Pancreas (tissue), 10 donors: ENCODE results near the gene FAM111A. TPM values are rescaled to one million over a fixed set of nuclear protein-coding genes. Genes with fewer than 3 reads are reported as not detected.

Experiments used
- ATAC-seq, 4 donors: fragments of 200-7000 bp; cut with Tn5 transposase; one replicate each; pipeline versions ENCODE4 v1.8.0 to v1.9.1; 2020; ENCODE audit warnings: mild to moderate bottlenecking in 4 of 4, moderate library complexity in 4 of 4
- DNase-seq, 6 donors: peaks; one replicate each; pipeline ENCODE4 v3.0.0-alpha.2; 2020
- FAIRE-seq: peaks from 2 replicates; lab custom pipeline; 2012; peaks lifted over from hg19 to GRCh38; lab: Jason Lieb, UNC
- H3K27ac ChIP-seq, 4 donors: fragments of 200-600 bp; sonication (generic); 1 replicate in 3 of 4; 2 replicates in 1 of 4; pipeline versions ENCODE4 v1.5.0 to v1.8.0; 2020
- H3K27me3 ChIP-seq, 4 donors: fragments of 200-600 bp; one replicate each; pipeline ENCODE4 v1.8.0; 2021
- H3K36me3 ChIP-seq, 3 donors: fragments of 200-600 bp; sonication (generic) in 1 of 3; one replicate each; pipeline versions ENCODE4 v1.5.0 to v1.8.0; 2020 to 2021
- H3K4me1 ChIP-seq, 3 donors: fragments of 200-600 bp; one replicate each; pipeline ENCODE4 v1.8.0; 2021
- H3K4me3 ChIP-seq, 4 donors: fragments of 200-600 bp; sonication (generic) in 2 of 4; one replicate each; pipeline versions ENCODE4 v1.5.0 to v1.8.0; 2020 to 2021
- H3K9me3 ChIP-seq, 4 donors: fragments of 200-600 bp; one replicate each; pipeline ENCODE4 v1.8.0; 2021
- WGBS, 2 donors: extraction: QIAGEN DNeasy Blood & Tissue Kit; methylation state at CpG; one replicate each; pipeline ENCODE4 v1.1.7; 2013; 5-methylcytosine and 5-hydroxymethylcytosine counted together
- intact Hi-C, 3 donors: fragments of 100-400 bp; cut with DNase I; formaldehyde crosslinking; loops; one replicate each; pipeline versions ENCODE4 v1.11.1 to v1.14.2; 2022
- polyA plus RNA-seq, 2 donors: library from polyadenylated mRNA; stranded (reverse); fragments of 200-250 nt; gene quantifications; one replicate each; pipeline ENCODE4 v1.2.3, GENCODE V29; 2013
- total RNA-seq, 6 donors: library from RNA; stranded (reverse); fragmentation: NEBNext Ultra II Directional in 4 of 6; extraction: Animal tissue kit (Norgen Biotek cat#: 25700) in 4 of 6; gene quantifications; one replicate each; pipeline versions ENCODE4 v1.2.1 to v1.2.4, GENCODE V29; 2021 to 2023
- TF ChIP-seq, protein P1 (sequence below), 4 donors: fragments of 200-600 bp; sonication (generic) in 3 of 4; IDR thresholded peaks; one replicate each; pipeline versions ENCODE4 v1.5.0 to v1.8.0; 2021; ENCODE audit warnings: antibody characterized with exemption in 4 of 4
- donor health status: healthy with polysubstance abuse.
- donor health status: DM: no; HTN: no; CAD: no; lungs with moderate emphysema.
- donor health status: DM: no; HTN: no; CAD: no.
- donor health status: control.
- donor health status: control.
- donor health status: Bipolar disorder and iron deficiency.
- donor health status: DM: yes; HTN: yes; CAD: no.
- donor health status: DM: no; HTN: no; CAD: no.
- donor health status: DM: no; HTN: no; CAD: no.
- donor health status: DM: yes; HTN: yes; CAD: no.

The FAM111A gene
- total and polyA plus RNA-seq, 8 donors: 3.9 to 25.1 (median 9.9) TPM

DNA sequence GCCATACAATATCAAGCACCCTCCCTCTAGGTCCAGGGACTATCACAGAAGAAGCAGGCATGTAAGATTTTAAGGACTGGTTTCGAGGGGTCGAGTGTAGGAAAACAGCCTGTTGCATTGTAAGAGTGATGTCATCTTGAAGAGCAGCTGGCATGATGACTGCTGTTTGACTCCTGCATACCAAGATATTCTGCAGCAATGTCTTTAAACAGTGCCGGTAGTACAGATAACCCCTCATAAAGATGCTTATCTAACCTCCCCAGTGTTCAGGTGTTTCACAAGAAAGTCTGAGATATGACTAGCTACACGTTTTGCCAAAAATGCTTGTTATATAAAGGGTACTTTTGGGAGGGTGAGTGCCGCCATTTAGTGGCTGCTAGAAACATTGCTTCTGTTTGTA lies 12.0 kb downstream of the FAM111A start:
- H3K4me3 ChIP-seq: no peak overlapping the region
- peaks cover 0 to 7% (median 0%) of the 10 kb centered on the region in 3 donors for H3K36me3 ChIP-seq
- H3K27ac ChIP-seq: no peak overlapping the region
- H3K9me3 ChIP-seq: no peaks in the 10 kb centered on the region
- H3K4me1 ChIP-seq: no peaks in the 10 kb centered on the region
- ATAC-seq (no peak), FAIRE-seq (no peak), DNase-seq (no peak)
- no peaks in the 10 kb centered on the region for H3K27me3 ChIP-seq
- intact Hi-C loops: no loop called here
- TF ChIP-seq, protein P1, sequence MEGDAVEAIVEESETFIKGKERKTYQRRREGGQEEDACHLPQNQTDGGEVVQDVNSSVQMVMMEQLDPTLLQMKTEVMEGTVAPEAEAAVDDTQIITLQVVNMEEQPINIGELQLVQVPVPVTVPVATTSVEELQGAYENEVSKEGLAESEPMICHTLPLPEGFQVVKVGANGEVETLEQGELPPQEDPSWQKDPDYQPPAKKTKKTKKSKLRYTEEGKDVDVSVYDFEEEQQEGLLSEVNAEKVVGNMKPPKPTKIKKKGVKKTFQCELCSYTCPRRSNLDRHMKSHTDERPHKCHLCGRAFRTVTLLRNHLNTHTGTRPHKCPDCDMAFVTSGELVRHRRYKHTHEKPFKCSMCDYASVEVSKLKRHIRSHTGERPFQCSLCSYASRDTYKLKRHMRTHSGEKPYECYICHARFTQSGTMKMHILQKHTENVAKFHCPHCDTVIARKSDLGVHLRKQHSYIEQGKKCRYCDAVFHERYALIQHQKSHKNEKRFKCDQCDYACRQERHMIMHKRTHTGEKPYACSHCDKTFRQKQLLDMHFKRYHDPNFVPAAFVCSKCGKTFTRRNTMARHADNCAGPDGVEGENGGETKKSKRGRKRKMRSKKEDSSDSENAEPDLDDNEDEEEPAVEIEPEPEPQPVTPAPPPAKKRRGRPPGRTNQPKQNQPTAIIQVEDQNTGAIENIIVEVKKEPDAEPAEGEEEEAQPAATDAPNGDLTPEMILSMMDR (IDR thresholded peaks at IDR 0.05): no peak
- 74 to 86% methylated on average over 5 of the region's 5 CpGs for WGBS, 2 donors

DNA sequence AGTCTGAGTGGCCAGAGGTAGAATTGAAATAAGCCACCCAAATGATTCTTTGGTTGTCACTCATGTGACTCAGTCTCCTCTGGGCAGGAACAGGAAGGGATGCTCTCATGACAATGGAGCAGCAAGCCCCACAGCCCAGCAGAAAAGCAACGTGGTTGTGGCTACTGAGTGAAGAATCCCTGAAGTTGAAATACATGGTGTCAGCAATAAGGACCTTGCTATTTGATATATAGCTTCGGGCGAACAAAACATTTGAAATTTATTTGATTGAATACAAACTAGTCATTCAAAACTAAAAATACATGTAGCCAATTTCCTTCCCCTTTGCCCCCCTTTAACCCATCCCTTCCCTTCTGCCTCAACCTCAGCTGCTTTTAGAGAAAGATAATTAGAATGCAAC lies 14.8 kb downstream of the FAM111A start:
- no peaks in the 10 kb centered on the region for H3K4me1 ChIP-seq
- H3K36me3 ChIP-seq: no peaks in the 10 kb centered on the region
- FAIRE-seq (no peak), DNase-seq (no peak), ATAC-seq (no peak)
- WGBS, 2 donors: 56 to 70% methylated on average over 3 of the region's 3 CpGs
- TF ChIP-seq, protein P1 (IDR thresholded peaks at IDR 0.05): no peak
- no peak overlapping the region for H3K4me3 ChIP-seq
- H3K9me3 ChIP-seq: no peaks in the 10 kb centered on the region
- no peak overlapping the region for H3K27ac ChIP-seq
- H3K27me3 ChIP-seq: no peaks in the 10 kb centered on the region
- intact Hi-C loops: no loop called here

DNA sequence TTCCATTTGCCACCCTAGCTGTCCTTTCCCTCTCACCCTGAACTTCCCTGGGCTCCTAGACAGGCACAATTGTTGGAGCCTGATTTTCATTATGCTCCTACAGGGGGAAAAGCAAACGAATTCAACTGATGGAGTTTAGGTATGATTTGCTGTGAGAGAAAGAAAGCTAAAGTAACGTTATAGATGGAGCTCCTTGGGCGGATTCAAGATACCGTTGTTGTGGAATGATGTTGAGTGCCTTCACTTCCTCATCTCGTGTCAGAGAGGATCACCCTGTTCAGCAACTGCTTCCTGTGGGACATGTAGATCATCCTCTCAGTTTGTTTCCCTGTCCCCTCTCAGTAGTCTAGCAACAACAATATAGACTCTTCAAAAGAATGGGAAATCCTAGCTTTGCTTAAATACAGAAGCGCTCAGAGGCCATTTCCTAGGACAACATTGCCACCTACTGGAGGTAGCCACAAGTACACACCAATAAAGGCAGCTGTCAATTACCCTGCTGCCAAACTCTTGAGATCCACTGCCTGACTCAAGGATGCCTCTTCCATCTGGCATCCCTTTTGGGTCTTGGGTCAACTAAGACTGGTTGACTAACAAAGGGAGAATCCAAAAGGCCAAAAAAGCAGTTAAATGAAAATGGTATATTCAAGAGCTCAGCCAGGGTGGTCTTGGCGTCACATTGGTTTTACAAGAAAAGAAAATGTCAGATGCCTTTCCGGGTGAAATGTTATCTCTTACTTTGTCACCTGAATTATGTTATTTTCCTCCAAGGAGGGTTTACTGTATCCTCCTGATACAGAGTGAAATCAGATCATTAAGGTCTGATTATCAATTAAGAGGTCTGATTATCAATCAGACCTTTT lies 15.8 kb downstream of the FAM111A start:
- no peak overlapping the region for H3K27ac ChIP-seq
- H3K4me3 ChIP-seq: no peak overlapping the region
- H3K4me1 ChIP-seq: no peaks in the 10 kb centered on the region
- 36 to 37% methylated on average over 8 of the region's 8 CpGs for WGBS, 2 donors
- TF ChIP-seq, protein P1 (IDR thresholded peaks at IDR 0.05): peak; percentile 64 to 76 (median 69)
- no peaks in the 10 kb centered on the region for H3K36me3 ChIP-seq
- H3K9me3 ChIP-seq: no peaks in the 10 kb centered on the region
- no peaks in the 10 kb centered on the region for H3K27me3 ChIP-seq
- peak in 2 of 6 donors; percentile 50 to 61 for DNase-seq
- intact Hi-C loops: no loop called here
- peak; percentile 72 to 98 (median 94) for ATAC-seq
- no peak for FAIRE-seq

GRCh38 chr11:59164028-59164427 lies 21.4 kb downstream of the FAM111A start:
- TF ChIP-seq, protein P1 (IDR thresholded peaks at IDR 0.05): no peak
- no peaks in the 10 kb centered on the region for H3K4me1 ChIP-seq
- no peaks in the 10 kb centered on the region for H3K9me3 ChIP-seq
- no peak for FAIRE-seq
- no peak overlapping the region for H3K27ac ChIP-seq
- no peak for DNase-seq
- intact Hi-C loops: no loop called here
- no peak for ATAC-seq
- H3K27me3 ChIP-seq: no peaks in the 10 kb centered on the region
- H3K4me3 ChIP-seq: no peak overlapping the region
- no peaks in the 10 kb centered on the region for H3K36me3 ChIP-seq
- WGBS, 2 donors: 48 to 58% methylated on average over 3 of the region's 3 CpGs
